GM18870 (cell line): ENCODE measurements around the gene SUSD2.
"Not testable (repeated sequence)": the region's sequence is repeated elsewhere in the genome, so short reads cannot be mapped to it uniquely, and the experiment has no call there.

Experiments
- ATAC-seq: cut with Tn5 transposase; IDR thresholded peaks from one replicate; pipeline ENCODE4 v1.9.1; 2021; ENCODE audit warnings: moderate library complexity; ENCODE audit not compliant: unreplicated experiment

SUSD2 gene

DNA sequence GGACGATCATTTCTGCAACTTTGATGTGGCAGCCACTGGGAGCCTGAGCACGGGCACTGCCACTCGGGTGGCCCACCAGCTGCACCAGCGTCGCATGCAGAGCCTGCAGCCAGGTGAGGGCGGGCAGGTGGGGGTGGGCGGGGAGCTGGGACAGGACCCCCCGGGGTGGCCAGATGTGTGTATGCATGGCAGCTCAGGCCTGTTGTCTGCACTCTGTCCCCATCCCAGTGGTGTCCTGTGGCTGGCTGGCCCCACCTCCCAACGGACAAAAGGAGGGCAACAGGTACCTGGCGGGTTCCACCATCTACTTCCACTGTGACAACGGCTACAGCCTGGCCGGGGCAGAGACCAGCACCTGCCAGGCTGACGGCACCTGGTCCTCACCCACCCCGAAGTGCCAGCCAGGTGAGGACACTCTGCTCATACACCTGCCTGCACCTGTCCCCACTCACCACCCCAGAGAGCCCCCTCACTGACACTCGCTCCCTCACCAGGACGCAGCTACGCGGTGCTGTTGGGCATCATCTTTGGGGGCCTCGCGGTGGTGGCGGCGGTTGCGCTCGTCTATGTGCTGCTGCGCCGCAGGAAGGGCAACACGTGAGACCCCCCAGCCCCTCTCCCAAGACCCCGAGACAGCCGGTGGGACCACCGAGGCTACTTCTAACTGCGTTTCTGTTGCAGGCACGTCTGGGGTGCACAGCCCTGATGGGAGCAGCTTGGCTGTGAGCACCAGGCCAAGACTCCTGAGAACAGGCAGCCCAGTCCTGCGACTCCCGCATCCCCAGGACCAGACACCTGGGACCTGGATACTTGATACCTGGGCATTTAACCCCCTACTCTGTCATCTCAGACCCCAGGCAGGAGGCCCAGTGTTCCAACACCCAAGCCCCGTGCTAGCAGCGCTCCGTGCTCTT lies 6.7 kb downstream of the SUSD2 start:
- no peak for ATAC-seq

DNA sequence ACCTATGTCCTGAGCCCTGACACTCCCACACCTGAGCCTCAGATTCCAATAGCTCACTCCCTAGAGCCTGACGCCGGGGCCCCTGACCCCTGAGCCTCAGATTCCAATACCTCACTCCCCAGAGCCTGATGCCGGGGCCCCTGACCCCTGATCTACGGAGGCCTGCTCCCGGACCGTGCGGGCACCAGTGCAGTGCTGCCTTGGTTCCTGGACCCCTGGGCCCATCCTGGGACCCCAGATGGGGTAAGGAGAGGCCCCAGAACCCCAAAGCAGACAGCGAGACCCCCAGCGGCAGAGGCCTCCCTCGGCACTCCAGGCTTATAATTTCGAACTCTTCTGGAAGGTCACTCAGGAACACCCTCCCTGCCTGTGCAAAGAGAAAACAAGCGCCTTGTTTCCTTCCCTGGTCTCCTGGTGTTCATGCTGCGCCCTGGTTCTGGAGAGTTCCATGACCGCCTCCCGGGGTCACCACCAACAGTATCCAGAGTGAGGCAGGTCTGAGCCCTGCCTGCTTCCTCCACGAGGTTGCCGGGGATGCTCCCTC lies 7.5 kb downstream of the SUSD2 start:
- ATAC-seq: no peak

DNA sequence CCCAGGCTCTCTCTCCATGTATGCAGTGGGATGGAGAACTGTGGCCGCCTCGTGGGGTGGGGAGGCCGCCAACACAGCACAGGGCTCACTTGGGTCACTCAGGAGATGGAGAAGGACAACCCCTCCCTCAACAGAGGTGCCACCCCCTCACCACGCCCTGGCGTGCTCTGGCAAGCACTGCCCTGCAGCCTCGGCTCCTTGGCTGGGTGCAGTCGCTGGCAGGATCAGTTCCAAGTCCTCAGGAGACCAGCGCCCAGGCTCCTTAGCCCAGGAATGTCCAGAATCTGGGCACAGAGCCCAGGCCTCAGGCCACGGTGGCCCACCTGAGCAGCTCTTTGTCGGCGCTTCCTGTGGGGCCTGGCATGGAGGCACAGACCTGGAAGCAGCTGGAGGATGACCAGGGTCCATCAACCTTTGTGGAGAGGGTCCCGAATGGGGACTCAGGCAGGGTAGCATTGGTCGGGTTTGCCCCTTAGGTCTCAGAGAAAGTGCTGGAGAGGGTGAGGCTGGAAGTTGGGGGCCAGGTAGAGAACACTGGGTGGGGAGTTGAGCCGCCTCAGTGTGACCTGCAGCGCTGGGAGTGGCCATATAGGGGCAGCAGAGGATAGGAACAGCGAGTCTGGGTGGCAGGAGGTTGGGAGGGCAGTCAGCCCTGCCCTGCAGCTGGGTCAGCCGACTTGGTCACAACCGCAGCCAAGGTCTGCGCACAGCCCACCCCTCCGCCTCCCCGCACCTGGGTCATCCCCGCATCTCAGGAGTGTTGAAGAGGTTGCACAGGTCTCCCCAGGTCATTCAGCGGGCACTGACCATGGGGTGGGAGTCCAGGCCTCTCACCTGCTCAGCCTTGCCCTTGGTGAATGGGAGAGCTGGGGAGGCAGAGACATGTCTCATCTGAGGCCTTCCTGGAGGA lies 8.2 kb downstream of the SUSD2 start:
- no peak for ATAC-seq

- no peak for ATAC-seq
Observed at GRCh38 chr22:24190159-24190540, 8.9 kb downstream of the SUSD2 start.

GRCh38 chr22:24190596-24191208 lies 9.4 kb downstream of the SUSD2 start:
- ATAC-seq: no peak

GRCh38 chr22:24191381-24191841 lies 10.1 kb downstream of the SUSD2 start:
- ATAC-seq: no peak

GRCh38 chr22:24191893-24192292 lies 10.6 kb downstream of the SUSD2 start:
- no peak for ATAC-seq

- ATAC-seq: no peak
Observed at GRCh38 chr22:24198682-24199052, 17.4 kb downstream of the SUSD2 start.

- ATAC-seq: no peak
Observed at GRCh38 chr22:24200619-24201212, 19.4 kb downstream of the SUSD2 start.

GRCh38 chr22:24201681-24202614 lies 20.7 kb downstream of the SUSD2 start:
- ATAC-seq: no peak

- not testable (repeated sequence) for ATAC-seq
Observed at GRCh38 chr22:24203856-24204255, 22.6 kb downstream of the SUSD2 start.

DNA sequence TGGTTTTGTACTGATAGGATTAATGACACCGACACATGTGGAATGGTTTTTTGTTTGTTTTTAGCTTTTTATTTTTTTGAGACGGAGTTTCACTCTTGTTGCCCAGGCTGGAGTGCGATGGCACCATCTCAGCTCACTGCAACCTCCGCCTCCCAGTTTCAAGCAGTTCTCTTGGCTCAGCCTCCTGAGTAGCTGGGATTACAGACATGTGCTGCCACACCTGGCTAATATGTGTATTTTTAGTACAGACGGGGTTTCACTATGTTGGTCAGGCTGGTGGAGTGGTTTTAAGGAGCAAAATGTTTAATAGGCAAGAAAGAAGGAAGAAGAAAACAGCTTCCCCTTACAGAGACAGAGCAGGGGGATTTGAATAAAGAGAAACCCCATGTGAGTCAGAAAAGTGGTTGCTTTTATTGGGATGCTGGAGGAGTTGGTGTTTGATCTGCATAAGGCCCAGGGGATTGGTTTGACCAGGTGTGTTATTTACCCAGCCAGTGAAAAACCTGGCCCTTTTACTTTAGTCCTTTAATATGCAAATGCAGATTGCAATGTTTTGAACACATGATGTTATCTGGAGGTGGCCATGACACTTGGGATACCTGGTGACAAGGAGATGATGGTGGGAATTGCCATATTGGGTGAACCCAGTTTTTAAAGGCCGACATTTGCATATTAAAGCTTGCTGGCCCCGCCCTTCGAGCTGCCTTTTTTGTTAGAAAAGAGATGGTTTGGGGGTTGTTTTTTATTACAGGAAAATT lies 24.3 kb downstream of the SUSD2 start:
- no peak for ATAC-seq

GRCh38 chr22:24206460-24207263 lies 25.4 kb downstream of the SUSD2 start:
- ATAC-seq: not testable (repeated sequence)

DNA sequence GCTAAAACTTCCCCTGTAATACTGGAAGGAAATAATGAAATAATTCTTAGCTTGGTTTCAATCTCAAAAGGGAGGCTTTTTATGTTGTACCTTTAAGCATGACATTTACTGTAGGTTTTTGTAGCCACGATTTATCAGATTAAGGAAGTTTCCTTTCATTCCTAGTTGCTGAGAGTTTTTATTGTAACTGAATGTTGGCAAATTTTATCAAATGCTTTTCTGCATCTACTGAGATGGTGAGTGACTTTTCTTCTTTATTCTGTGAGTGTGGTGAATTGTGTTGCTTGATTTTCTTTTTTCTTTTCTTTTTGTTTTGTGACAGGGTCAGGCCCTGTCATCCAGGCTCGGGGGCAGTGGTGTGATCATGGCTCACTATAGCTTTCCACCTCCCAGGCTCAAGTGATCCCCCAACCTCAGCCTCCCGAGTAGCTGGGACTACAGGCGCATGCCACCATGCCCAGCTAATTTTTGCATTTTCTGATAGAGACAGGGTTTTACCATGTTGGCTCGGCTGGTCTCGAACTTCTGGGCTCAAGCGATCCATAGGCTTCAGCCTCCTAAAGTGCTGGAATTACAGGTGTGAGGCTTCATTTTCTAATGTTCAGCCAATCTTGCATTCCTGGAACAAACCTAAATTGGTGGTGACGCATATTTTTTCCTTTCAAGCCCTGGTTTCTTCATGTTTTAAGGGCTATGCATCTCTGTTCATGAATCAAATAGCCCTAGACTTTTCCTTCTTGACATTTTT lies 26.2 kb downstream of the SUSD2 start:
- no peak for ATAC-seq

- ATAC-seq: no peak
Observed at GRCh38 chr22:24208012-24208749, 26.9 kb downstream of the SUSD2 start.

- no peak for ATAC-seq
Observed at GRCh38 chr22:24209016-24209415, 27.7 kb downstream of the SUSD2 start.

- no peak for ATAC-seq
Observed at GRCh38 chr22:24209687-24210086, 28.4 kb downstream of the SUSD2 start.
